ENCODE measurements around the gene LINGO1. TPM values are rescaled to one million over a fixed set of nuclear protein-coding genes. Genes with fewer than 3 reads are reported as not detected.

Gene LINGO1
- total RNA-seq, 2 donors from 2014 or later: 7.9 to 19.7 TPM

DNA sequence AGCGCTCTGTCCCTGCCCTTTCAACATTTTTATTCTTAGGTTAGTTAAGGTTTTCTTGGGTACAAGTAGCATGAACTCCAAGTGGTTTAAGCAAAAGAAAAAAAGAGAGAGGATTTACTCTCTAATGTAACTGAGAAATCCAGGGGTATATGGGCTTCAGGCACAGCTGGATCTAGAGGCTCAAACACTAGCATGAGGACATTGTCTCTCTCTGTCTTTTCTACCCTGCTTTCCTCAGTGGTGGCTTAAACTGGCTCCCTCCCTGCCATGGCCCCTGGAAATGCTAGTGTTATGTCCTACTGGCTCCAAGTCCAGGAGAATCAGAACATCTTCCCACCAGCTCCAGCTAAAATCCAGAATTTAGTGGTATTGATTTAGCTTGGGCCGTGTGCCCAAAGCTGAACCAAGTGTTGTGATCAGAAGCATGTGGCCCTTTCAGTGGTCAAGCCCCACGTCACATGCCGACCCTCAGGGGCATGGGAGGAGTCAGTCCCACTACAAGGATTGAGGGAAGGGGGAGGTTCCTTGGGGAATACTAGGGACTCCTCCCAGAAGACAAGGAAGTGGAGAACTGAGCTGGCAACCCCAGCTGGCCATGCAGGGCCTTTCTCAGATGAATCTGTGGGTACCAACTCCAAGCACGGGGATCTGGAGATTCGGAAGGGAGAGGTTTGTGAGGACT is 58.0 kb downstream of the LINGO1 start:
- Mint-ChIP-seq H3K27me3 (ENCODE audit: insufficient read depth) (no peaks in the 10 kb centered on the region), H3K4me1 (peaks cover 2% of the 10 kb centered on the region)
- 89 to 92% methylated on average over 3 to 6 of the region's 6 CpGs for WGBS, 2 experiments (ENCODE audit: insufficient coverage in 1 of 2, insufficient read length in 1 of 2)

GRCh38 chr15:77573802-77574201 is 58.9 kb downstream of the LINGO1 start:
- H3K27me3 ChIP-seq (ENCODE audit: control insufficient read depth, insufficient read depth, low read length, poor library complexity, severe bottlenecking): no peaks in the 10 kb centered on the region
- TF ChIP-seq, protein P1, sequence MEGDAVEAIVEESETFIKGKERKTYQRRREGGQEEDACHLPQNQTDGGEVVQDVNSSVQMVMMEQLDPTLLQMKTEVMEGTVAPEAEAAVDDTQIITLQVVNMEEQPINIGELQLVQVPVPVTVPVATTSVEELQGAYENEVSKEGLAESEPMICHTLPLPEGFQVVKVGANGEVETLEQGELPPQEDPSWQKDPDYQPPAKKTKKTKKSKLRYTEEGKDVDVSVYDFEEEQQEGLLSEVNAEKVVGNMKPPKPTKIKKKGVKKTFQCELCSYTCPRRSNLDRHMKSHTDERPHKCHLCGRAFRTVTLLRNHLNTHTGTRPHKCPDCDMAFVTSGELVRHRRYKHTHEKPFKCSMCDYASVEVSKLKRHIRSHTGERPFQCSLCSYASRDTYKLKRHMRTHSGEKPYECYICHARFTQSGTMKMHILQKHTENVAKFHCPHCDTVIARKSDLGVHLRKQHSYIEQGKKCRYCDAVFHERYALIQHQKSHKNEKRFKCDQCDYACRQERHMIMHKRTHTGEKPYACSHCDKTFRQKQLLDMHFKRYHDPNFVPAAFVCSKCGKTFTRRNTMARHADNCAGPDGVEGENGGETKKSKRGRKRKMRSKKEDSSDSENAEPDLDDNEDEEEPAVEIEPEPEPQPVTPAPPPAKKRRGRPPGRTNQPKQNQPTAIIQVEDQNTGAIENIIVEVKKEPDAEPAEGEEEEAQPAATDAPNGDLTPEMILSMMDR (conservative IDR thresholded peaks at IDR 0.05): no peak
- H3K4me1 Mint-ChIP-seq: peaks cover 11% of the 10 kb centered on the region
- no peak overlapping the region for H3K27ac Mint-ChIP-seq
- no peak overlapping the region for H3K4me3 ChIP-seq (ENCODE audit: low read length)
- H3K36me3 Mint-ChIP-seq (ENCODE audit: low read depth): no peaks in the 10 kb centered on the region
- 73 to 82% methylated on average over 4 of the region's 4 CpGs for WGBS, 2 experiments (ENCODE audit: insufficient coverage in 1 of 2, insufficient read length in 1 of 2)
- DNase-seq: no peak
- peaks cover 1% of the 10 kb centered on the region for H3K4me1 ChIP-seq (ENCODE audit: control insufficient read depth, insufficient read depth, low read length)
- H3K27me3 Mint-ChIP-seq (ENCODE audit: insufficient read depth): no peaks in the 10 kb centered on the region
- no peaks in the 10 kb centered on the region for H3K9me3 Mint-ChIP-seq
- H3K27ac ChIP-seq (ENCODE audit: low read depth, low read length): no peak overlapping the region
- H3K9ac ChIP-seq (ENCODE audit: extremely low read depth, low read length, poor library complexity, severe bottlenecking): no peak overlapping the region
- no peak overlapping the region for H3K4me3 Mint-ChIP-seq
- no peaks in the 10 kb centered on the region for H3K9me3 ChIP-seq (ENCODE audit: control insufficient read depth, low read length)
- H3K36me3 ChIP-seq (ENCODE audit: control insufficient read depth, insufficient read depth, low read length): no peaks in the 10 kb centered on the region

More for the DNA sequence above, 58.0 kb downstream of the LINGO1 start:
- Histone ChIP-seq H3K9me3 (ENCODE audit: control insufficient read depth, low read length) (no peaks in the 10 kb centered on the region), H3K36me3 (ENCODE audit: control insufficient read depth, insufficient read depth, low read length) (no peaks in the 10 kb centered on the region), H3K27me3 (ENCODE audit: control insufficient read depth, insufficient read depth, low read length, poor library complexity, severe bottlenecking) (no peaks in the 10 kb centered on the region), H3K27ac (ENCODE audit: low read depth, low read length) (no peak overlapping the region), H3K4me3 (ENCODE audit: low read length) (no peak overlapping the region), H3K9ac (ENCODE audit: extremely low read depth, low read length, poor library complexity, severe bottlenecking) (no peak overlapping the region), H3K4me1 (ENCODE audit: control insufficient read depth, insufficient read depth, low read length) (no peaks in the 10 kb centered on the region)
- TF ChIP-seq, protein P1 (conservative IDR thresholded peaks at IDR 0.05): no peak
- no peaks in the 10 kb centered on the region for H3K9me3 Mint-ChIP-seq
- H3K4me3 Mint-ChIP-seq: no peak overlapping the region
- no peak overlapping the region for H3K27ac Mint-ChIP-seq
- no peak for DNase-seq
- H3K36me3 Mint-ChIP-seq (ENCODE audit: low read depth): no peaks in the 10 kb centered on the region

- Mint-ChIP-seq H3K9me3 (no peaks in the 10 kb centered on the region), H3K27ac (no peak overlapping the region), H3K4me3 (no peak overlapping the region), H3K36me3 (ENCODE audit: low read depth) (no peaks in the 10 kb centered on the region), H3K27me3 (ENCODE audit: insufficient read depth) (peaks cover 7% of the 10 kb centered on the region), H3K4me1 (peaks cover 17% of the 10 kb centered on the region)
- Histone ChIP-seq H3K27ac (ENCODE audit: low read depth, low read length) (no peak overlapping the region), H3K4me3 (ENCODE audit: low read length) (no peak overlapping the region), H3K27me3 (ENCODE audit: control insufficient read depth, insufficient read depth, low read length, poor library complexity, severe bottlenecking) (peaks cover 6% of the 10 kb centered on the region), H3K4me1 (ENCODE audit: control insufficient read depth, insufficient read depth, low read length) (peaks cover 8% of the 10 kb centered on the region), H3K9me3 (ENCODE audit: control insufficient read depth, low read length) (no peaks in the 10 kb centered on the region), H3K36me3 (ENCODE audit: control insufficient read depth, insufficient read depth, low read length) (no peaks in the 10 kb centered on the region), H3K9ac (ENCODE audit: extremely low read depth, low read length, poor library complexity, severe bottlenecking) (no peak overlapping the region)
- no peak for DNase-seq
- WGBS, 2 experiments (ENCODE audit: insufficient coverage in 1 of 2, insufficient read length in 1 of 2): 83 to 95% methylated on average over 1 to 4 of the region's 4 CpGs
- TF ChIP-seq, protein P1 (conservative IDR thresholded peaks at IDR 0.05): no peak
These were observed 60.5 kb downstream of the LINGO1 start for GRCh38 chr15:77572186-77572585.

All from endodermal cell (in vitro differentiated cells).